H9 (cell line): ENCODE data around the gene PRRX2. TPM values are rescaled to one million over a fixed set of nuclear protein-coding genes. Genes with fewer than 3 reads are reported as not detected.

Experiments
- DNase-seq: peaks from one replicate; pipeline ENCODE4 v3.0.0-alpha.2; 2017
- H2AFZ ChIP-seq: one replicate; pipeline ENCODE4 v1.6.1; 2013; ENCODE audit warnings: mild to moderate bottlenecking, low read length, control low read depth, moderate library complexity
- H2AK5ac ChIP-seq: 2 replicates; pipeline ENCODE4 v1.6.1; 2013; ENCODE audit warnings: low read length, control low read depth, mixed read lengths; ENCODE audit not compliant: insufficient read length
- H2BK120ac ChIP-seq: one replicate; pipeline ENCODE4 v1.6.1; 2013; ENCODE audit warnings: low read depth, mild to moderate bottlenecking, low read length, control low read depth, inconsistent platforms; ENCODE audit not compliant: poor library complexity, severe bottlenecking
- H2BK12ac ChIP-seq: 2 replicates; pipeline ENCODE4 v1.6.1; 2013; ENCODE audit warnings: low read length, control low read depth, mixed read lengths, low read depth; ENCODE audit not compliant: insufficient read length
- H2BK15ac ChIP-seq: 2 replicates; pipeline ENCODE4 v1.6.1; 2013; ENCODE audit warnings: low read depth, low read length, control low read depth
- H2BK20ac ChIP-seq: one replicate; pipeline ENCODE4 v1.6.1; 2013; ENCODE audit warnings: low read depth, mild to moderate bottlenecking, low read length, control low read depth, inconsistent platforms; ENCODE audit not compliant: poor library complexity, severe bottlenecking
- H2BK5ac ChIP-seq: 2 replicates; pipeline ENCODE4 v1.6.1; 2013; ENCODE audit warnings: low read length, control low read depth, mixed read lengths; ENCODE audit not compliant: insufficient read length
- H3K14ac ChIP-seq: 2 replicates; pipeline ENCODE4 v1.6.1; 2013; ENCODE audit warnings: low read length, control low read depth; ENCODE audit not compliant: insufficient read depth
- H3K18ac ChIP-seq: 2 replicates; pipeline ENCODE4 v1.6.1; 2013; ENCODE audit warnings: low read depth, mild to moderate bottlenecking, mixed read lengths, low read length, control low read depth; ENCODE audit not compliant: insufficient read length
- H3K23ac ChIP-seq: 2 replicates; pipeline ENCODE4 v1.6.1; 2013; ENCODE audit warnings: low read length, control low read depth, mixed read lengths, low read depth; ENCODE audit not compliant: insufficient read length
- H3K23me2 ChIP-seq: 2 replicates; pipeline ENCODE4 v1.6.1; 2013; ENCODE audit warnings: low read depth, mild to moderate bottlenecking, mixed read lengths, low read length, control low read depth; ENCODE audit not compliant: insufficient read length, poor library complexity, severe bottlenecking
- H3K27ac ChIP-seq: 2 replicates; pipeline ENCODE4 v1.5.1; 2013; ENCODE audit warnings: low read length, control low read depth, mixed read lengths, low read depth; ENCODE audit not compliant: insufficient read length
- H3K27me3 ChIP-seq: 2 replicates; pipeline ENCODE4 v1.6.1; 2013; ENCODE audit warnings: low read length, control low read depth, inconsistent platforms; ENCODE audit not compliant: insufficient read depth
- H3K4ac ChIP-seq: 2 replicates; pipeline ENCODE4 v1.6.1; 2013; ENCODE audit warnings: low read depth, mild to moderate bottlenecking, control low read depth, inconsistent platforms, low read length, moderate library complexity
- H3K4me1 ChIP-seq: 2 replicates; pipeline ENCODE4 v1.6.1; 2013; ENCODE audit warnings: low read length, control low read depth, inconsistent platforms; ENCODE audit not compliant: insufficient read depth
- H3K4me2 ChIP-seq: 2 replicates; pipeline ENCODE4 v1.6.1; 2013; ENCODE audit warnings: low read length, control low read depth, mixed read lengths; ENCODE audit not compliant: insufficient read length, insufficient read depth
- H3K56ac ChIP-seq: 2 replicates; pipeline ENCODE4 v1.6.1; 2013; ENCODE audit warnings: low read depth, mild to moderate bottlenecking, mixed read lengths, low read length, control low read depth; ENCODE audit not compliant: insufficient read length
- H3K79me1 ChIP-seq: 2 replicates; pipeline ENCODE4 v1.6.1; 2013; ENCODE audit warnings: low read depth, mild to moderate bottlenecking, moderate library complexity, low read length, control low read depth, inconsistent platforms; ENCODE audit not compliant: insufficient read depth, poor library complexity, severe bottlenecking
- H3K79me2 ChIP-seq: 2 replicates; pipeline ENCODE4 v1.6.1; 2013; ENCODE audit warnings: low read length, control low read depth, inconsistent platforms; ENCODE audit not compliant: insufficient read depth
- H3K9ac ChIP-seq: 2 replicates; pipeline ENCODE4 v1.6.1; 2013; ENCODE audit warnings: low read length, control low read depth, mixed read lengths; ENCODE audit not compliant: insufficient read length; ENCODE audit errors: extremely low read depth
- H3K9me3 ChIP-seq: one replicate; pipeline ENCODE4 v1.6.1; 2013; ENCODE audit warnings: low read depth, low read length, inconsistent platforms; ENCODE audit not compliant: control insufficient read depth
- H3T11ph ChIP-seq: one replicate; pipeline ENCODE4 v1.6.1; 2013; ENCODE audit warnings: mild to moderate bottlenecking, low read length, control low read depth, inconsistent platforms
- H4K20me1 ChIP-seq: one replicate; pipeline ENCODE4 v1.6.1; 2013; ENCODE audit not compliant: control insufficient read depth, insufficient read length, insufficient read depth
- H4K5ac ChIP-seq: 2 replicates; pipeline ENCODE4 v1.6.1; 2013; ENCODE audit warnings: low read depth, mild to moderate bottlenecking, mixed read lengths, low read length, control low read depth; ENCODE audit not compliant: insufficient read length
- H4K8ac ChIP-seq: replicated peaks from 2 replicates; pipeline ENCODE4 v1.6.1; 2013; ENCODE audit warnings: low read length, control low read depth, mixed read lengths, low read depth; ENCODE audit not compliant: insufficient read length
- H4K91ac ChIP-seq: 2 replicates; pipeline ENCODE4 v1.6.1; 2013; ENCODE audit warnings: low read depth, mild to moderate bottlenecking, moderate library complexity, mixed read lengths, low read length, control low read depth; ENCODE audit not compliant: insufficient read length
- H3K27ac Mint-ChIP-seq, 3 experiments: 2 replicates in 2 of 3; 3 replicates in 1 of 3; pipeline ENCODE4 v1.8.0; 2020 to 2021; ENCODE audit warnings: mixed read lengths in 3 of 3, mild to moderate bottlenecking in 1 of 3, moderate library complexity in 1 of 3
- H3K27me3 Mint-ChIP-seq: 2 replicates; pipeline ENCODE4 v1.8.0; 2021; ENCODE audit warnings: low read depth, mild to moderate bottlenecking, moderate library complexity, mixed read lengths
- H3K36me3 Mint-ChIP-seq, 3 experiments: 2 replicates in 2 of 3; 3 replicates in 1 of 3; pipeline ENCODE4 v1.8.0; 2020 to 2021; ENCODE audit warnings: low read depth in 3 of 3, mixed read lengths in 3 of 3; ENCODE audit not compliant: insufficient read depth in 1 of 3
- H3K4me1 Mint-ChIP-seq, 2 experiments: 2 replicates each; pipeline ENCODE4 v1.8.0; 2020; ENCODE audit warnings: mixed read lengths in 2 of 2
- H3K4me3 Mint-ChIP-seq, 2 experiments: 2 replicates in 1 of 2; 3 replicates in 1 of 2; pipeline ENCODE4 v1.8.0; 2020 to 2021; ENCODE audit warnings: mild to moderate bottlenecking in 2 of 2, mixed read lengths in 2 of 2, moderate library complexity in 1 of 2
- H3K9me3 Mint-ChIP-seq, 2 experiments: 2 replicates in 1 of 2; 3 replicates in 1 of 2; pipeline ENCODE4 v1.8.0; 2020; ENCODE audit warnings: mild to moderate bottlenecking in 2 of 2, mixed read lengths in 2 of 2, moderate library complexity in 1 of 2
- WGBS: extraction: QIAGEN DNeasy Blood & Tissue Kit; methylation state at CpG from one replicate; pipeline ENCODE4 v1.1.7; 2013; ENCODE audit warnings: missing lambda C conversion rate, low lambda C conversion rate, mixed read lengths; ENCODE audit not compliant: insufficient read length; ENCODE audit errors: extremely low coverage; 5-methylcytosine and 5-hydroxymethylcytosine counted together
- total RNA-seq: library from RNA; stranded (reverse); gene quantifications from 2 replicates; pipeline ENCODE4 v1.2.1, GENCODE V29; 2021
- TF ChIP-seq, protein P1 (sequence below): fragments of 200-600 bp; sonication (generic); conservative IDR thresholded peaks from 3 replicates; pipeline ENCODE4 v1.8.0; 2021; ENCODE audit warnings: antibody characterized with exemption, mild to moderate bottlenecking

PRRX2 gene
- total RNA-seq, 1 experiment from 2014 or later: 3.9 TPM

DNA sequence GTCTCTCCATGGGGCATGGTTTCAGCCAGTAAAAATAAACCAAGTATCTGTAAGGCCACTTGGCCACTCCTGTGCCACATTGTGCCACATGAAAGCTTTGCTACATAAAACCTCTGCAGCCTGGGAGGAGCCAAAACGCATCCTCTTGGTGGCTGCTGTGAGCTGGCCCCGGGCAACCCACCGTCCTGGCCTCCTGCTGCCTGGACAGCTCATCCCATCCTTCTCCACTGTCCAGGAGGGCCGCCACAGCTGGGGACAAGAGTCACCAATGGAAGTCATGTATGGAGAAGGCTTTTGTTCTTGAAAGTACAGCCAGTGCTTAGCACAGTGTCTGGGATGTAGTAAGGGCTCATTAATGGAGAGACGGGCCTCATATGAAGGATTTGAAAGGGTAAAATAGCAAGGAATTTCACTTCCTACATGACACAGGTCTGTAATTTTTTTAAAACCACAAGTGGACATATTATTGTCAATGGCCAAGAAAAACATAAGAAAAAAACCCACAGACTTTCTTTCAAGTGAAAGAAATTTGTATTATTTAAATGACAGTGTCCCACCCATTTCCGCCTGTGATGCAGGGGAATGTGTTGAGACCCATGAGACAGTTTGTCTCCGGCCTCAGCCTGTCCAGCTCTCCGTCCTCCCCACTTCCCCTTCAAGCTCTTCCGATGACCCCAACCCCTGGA lies 80.8 kb downstream of the PRRX2 start:
- TF ChIP-seq, protein P1, sequence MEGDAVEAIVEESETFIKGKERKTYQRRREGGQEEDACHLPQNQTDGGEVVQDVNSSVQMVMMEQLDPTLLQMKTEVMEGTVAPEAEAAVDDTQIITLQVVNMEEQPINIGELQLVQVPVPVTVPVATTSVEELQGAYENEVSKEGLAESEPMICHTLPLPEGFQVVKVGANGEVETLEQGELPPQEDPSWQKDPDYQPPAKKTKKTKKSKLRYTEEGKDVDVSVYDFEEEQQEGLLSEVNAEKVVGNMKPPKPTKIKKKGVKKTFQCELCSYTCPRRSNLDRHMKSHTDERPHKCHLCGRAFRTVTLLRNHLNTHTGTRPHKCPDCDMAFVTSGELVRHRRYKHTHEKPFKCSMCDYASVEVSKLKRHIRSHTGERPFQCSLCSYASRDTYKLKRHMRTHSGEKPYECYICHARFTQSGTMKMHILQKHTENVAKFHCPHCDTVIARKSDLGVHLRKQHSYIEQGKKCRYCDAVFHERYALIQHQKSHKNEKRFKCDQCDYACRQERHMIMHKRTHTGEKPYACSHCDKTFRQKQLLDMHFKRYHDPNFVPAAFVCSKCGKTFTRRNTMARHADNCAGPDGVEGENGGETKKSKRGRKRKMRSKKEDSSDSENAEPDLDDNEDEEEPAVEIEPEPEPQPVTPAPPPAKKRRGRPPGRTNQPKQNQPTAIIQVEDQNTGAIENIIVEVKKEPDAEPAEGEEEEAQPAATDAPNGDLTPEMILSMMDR: no peak
- no peak overlapping the region for H3K27ac Mint-ChIP-seq
- WGBS: no CpG with 5 or more reads among the region's 9 CpGs

More for the DNA sequence above, 80.8 kb downstream of the PRRX2 start:
- H3K4ac ChIP-seq: no peak overlapping the region
- no peak overlapping the region for H2BK120ac ChIP-seq
- no peaks in the 10 kb centered on the region for H3K9me3 ChIP-seq
- no peaks in the 10 kb centered on the region for H3K79me2 ChIP-seq
- no peak overlapping the region for H2BK5ac ChIP-seq
- Mint-ChIP-seq H3K27me3 (peaks cover 3% of the 10 kb centered on the region), H3K4me3 (no peak overlapping the region), H3K9me3 (no peaks in the 10 kb centered on the region), H3K36me3 (no peaks in the 10 kb centered on the region), H3K4me1 (no peaks in the 10 kb centered on the region)
- H2AFZ ChIP-seq: no peak overlapping the region
- no peak overlapping the region for H3K4me2 ChIP-seq
- H3K79me1 ChIP-seq: no peaks in the 10 kb centered on the region
- DNase-seq: no peak
- no peaks in the 10 kb centered on the region for H3K27me3 ChIP-seq
- no peak overlapping the region for H3K56ac ChIP-seq
- H3K9ac ChIP-seq: no peak overlapping the region
- H4K20me1 ChIP-seq: no peaks in the 10 kb centered on the region
- no peak overlapping the region for H4K5ac ChIP-seq
- H2AK5ac ChIP-seq: no peak overlapping the region
- no peak overlapping the region for H2BK15ac ChIP-seq
- no peak overlapping the region for H2BK20ac ChIP-seq
- H3K4me1 ChIP-seq: no peaks in the 10 kb centered on the region
- no peak overlapping the region for H4K91ac ChIP-seq
- H4K8ac ChIP-seq: no peak overlapping the region
- H3K18ac ChIP-seq: no peak overlapping the region
- H3K27ac ChIP-seq: no peak overlapping the region
- H2BK12ac ChIP-seq: no peak overlapping the region
- no peak overlapping the region for H3K23ac ChIP-seq
- no peak overlapping the region; the same call in 1 of the 2 replicates for H3K14ac ChIP-seq
- H3K23me2 ChIP-seq: no peaks in the 10 kb centered on the region
- H3T11ph ChIP-seq: no peak overlapping the region
